Stimulated activated CD4-positive, alpha-beta T cell treated with anti-CD3 and anti-CD28 coated beads, Interleukin-12 subunit alpha, Interleukin-12 subunit beta, amount 100 ng/mL, for 4 hours (primary cell): ENCODE measurements around the gene RPL23.

Experiments
- DNase-seq: peaks from one replicate; pipeline ENCODE4 v3.0.0-alpha.2; 2020

Gene RPL23

DNA sequence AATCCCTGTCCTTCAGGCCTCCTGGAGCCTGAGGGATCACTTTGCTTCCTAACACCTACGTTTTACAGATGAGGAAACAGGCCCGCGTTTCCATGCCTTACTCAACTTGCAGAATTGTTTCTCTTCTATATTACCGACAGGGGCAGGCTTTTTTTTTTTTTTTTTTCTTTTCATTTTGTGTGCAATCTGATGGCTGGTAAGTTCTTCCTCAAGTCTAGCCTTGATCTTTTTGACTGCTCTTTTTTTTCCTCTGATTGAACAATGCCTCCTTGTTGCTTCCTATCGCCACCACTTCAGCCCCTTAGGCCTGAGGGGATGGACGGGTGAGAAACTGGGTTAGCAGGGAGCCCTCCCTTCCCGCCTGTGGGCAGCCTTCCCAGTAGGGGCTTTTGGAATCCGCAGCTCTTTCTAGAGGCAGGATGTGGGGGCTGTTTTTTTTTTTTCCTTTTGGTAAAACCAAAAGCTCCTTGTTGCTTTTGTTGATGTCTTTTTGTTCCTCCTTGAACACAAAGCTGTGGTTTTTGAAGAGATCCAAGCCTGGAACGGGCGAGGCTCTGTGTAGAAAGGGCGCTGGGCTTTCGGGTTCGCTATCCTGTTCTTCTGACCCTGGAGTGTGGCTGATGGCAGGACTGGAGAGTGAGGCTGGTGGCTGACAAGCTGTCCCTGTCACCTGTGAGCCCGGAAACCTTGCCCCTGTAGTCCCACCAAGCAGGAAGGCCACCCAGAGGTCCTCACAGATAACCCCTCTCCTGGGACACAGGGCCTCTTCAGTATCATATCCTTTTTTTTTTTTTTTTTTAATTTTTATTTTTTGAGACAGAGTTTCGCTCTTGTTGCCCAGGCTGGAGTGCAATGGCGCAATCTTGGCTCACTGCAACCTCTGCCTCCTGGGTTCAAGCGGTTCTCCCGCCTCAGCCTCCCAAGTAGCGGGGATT is 30.3 kb upstream of the RPL23 start:
- no peak for DNase-seq

DNA sequence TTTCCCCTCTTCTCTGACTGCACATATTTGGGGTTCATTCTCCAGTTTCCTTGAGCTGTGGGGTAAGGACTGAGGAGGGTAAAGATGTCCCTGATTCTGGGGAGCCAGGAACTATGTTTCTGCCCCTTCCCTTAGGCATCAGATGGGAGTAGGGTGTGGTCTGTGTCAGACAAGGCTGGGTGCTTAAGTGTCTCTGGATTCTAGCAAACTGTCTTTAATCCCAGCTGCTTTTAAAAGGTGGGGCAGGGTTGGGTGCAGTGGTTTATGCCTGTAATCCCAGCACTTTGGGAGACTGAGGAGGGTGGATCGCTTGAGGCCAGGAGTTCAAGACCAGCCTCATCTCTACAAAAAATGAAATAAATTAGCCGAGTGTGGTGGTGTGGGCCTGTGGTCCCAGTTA is 29.3 kb upstream of the RPL23 start:
- no peak for DNase-seq

DNA sequence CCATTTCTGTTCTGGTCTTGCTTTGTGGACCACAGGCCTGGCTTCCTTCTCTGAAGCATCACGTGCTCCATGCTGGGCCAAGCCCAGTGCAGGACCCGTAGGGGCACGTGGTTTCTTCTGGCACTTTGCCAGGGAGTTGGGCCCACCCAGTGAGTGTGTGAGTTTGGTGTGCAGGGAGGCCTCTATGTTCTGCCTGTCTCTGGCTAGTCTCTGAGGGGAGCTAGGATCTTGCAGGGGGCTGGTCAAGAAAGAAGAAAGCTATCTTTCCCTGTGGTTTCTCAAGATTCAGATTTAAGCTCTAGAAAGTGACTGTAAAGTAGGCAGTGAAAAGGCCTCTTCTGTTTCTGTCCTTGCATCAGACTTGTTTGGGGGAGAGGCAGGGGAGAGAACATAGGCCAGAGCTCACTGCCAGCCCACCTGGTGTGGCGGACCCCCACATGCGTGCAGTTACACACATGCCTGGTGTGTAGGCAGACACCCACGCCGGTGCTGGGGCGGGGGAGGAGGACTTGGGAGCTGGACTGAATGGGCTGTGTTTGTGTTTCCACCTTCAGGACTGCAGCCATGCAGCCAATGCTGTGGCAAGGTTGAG is 28.2 kb upstream of the RPL23 start:
- DNase-seq: no peak

DNA sequence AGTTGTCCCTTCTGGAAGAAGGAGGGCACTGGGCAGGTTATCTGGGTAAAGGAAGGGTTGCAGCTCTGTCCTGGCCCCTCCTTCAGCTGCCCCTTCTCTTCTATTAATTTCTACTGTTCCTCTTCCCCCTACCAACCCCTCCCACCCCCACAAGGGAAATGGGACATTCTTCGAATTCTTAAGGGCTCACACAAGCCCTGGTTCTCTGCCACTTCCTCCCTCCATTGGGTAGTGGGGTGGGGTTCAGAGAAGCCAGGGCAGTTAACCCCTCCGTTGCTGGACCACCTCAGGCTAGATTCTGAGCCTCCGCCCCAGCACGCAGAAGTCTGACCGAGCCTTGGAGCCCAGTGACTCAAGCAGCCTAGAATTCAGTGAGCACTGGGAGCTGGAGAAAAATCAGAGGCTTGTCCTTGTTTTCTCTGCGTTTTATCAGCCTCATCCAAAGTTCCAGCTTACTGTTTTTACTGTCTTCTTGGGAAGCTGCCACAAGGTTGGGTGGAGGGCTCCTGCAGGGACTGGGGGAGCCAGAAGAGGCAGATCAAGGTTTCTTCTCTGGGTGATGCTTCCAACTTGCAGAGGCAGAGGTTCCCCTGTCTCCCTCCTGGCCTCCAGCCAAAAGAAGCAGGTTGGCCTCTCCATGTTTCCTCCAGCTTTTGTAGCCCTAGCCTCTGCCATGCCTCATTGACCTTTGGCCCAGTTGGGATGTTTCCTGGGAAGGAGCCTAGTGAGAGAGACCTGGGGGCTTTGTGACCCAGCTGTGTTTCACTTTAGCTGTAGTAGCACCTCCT is 26.6 kb upstream of the RPL23 start:
- DNase-seq: no peak

DNA sequence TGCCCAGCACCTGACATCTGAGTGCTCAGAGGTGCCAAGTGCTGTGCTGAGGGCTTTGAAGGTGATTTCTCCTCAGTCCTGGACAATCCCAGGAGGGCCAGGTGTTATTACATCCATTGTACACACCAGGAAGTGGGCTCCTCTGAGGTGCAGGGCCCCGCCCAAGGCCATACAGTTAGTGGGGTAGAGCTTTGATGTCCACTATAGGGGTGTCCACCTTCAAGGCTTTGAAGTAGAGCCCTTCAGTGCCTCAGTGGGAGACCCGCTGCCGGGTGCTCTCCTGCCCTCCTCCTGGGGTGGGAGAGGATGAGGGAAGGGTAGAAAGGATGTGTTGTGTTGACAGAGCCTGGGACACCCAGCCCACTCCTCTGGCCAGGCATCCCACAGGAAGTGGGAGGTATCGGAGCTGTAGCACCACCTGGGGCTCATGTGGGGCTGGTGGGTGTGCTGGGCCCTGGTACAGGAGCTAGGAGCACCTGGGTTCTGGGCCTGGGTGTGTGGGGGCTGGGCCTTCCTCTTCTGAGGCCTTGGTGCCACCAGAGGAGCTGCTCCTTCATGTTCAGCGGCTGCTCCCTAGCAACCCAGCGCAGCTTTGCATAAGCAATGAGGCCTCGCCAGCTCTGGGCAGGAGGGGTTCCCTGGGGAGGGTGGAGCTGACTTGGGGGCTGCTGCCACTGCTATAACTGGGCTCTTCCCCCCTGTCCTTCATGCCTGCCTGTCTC is 23.8 kb upstream of the RPL23 start:
- no peak for DNase-seq

DNA sequence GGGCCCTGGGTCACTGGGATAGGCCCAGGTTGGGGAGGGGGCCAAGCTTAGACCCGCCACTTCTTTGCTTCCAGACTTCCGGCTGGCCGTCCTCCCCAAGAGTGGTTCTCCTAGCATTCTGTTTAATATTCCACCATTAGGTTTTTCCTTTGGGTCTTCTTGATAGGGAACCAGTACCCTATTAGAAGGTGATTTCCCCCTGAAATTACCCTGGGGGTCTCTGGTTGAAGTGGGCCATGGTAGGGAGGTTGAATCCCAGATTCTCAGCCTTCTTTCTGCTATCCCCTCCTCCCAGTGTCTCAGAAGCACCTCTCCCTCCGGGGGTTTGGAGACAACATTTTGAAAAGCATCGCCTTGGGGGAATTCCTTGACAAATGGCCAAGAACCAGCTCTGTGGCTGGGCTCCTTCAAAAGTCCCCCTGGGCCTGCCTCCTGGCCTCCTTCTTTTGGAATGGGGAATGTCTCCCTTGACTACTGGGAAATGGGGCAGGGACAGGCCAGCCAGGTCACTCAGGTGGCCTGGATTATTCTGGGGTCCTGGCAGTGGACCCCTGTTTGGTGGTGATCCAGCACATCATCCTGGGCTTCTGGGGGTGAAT is 22.1 kb upstream of the RPL23 start:
- DNase-seq: no peak

DNA sequence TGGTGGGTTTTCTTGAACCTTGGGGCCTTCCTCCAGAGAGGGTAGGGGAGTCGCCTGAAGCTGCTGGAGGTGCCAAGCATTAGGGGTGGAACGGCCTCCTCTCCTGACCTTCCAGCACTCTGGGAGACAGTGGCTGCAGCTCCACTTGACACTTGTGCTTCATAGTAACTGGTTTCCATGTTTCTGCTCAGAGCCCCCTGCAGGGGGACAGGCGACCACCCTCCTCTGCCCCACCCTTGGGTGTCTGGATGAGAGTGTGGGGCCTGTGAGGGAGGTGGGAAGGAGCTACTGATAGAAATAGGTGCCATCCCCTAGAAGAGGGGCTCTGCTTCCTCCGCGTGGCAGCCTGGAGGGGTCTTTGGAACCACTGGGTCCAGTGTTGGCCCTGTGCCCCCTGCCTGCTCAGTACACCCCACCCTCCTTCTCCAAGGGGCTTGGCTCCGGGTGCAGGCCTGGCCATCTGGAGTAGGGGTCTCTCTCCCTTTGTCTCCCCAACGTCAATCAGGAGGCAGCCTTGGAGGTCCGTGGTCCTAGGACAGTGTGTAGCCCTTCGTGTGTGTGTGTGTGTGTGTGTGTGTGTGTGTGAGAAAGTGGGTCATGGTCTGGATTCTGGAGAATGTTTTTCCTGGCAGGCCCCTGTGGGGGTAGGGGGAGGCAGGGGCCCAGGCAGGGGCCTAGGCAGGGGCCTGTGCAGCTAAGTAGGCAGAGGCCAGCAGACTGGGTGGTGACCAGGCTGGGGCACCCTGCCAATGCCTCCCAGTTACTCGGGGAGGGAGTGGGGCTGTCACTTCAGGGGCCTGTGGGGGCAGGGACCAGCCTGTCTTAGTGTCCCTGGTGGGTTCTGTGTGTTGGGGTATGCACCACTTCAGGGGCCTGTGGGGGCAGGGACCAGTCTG is 21.2 kb upstream of the RPL23 start:
- DNase-seq: no peak

DNA sequence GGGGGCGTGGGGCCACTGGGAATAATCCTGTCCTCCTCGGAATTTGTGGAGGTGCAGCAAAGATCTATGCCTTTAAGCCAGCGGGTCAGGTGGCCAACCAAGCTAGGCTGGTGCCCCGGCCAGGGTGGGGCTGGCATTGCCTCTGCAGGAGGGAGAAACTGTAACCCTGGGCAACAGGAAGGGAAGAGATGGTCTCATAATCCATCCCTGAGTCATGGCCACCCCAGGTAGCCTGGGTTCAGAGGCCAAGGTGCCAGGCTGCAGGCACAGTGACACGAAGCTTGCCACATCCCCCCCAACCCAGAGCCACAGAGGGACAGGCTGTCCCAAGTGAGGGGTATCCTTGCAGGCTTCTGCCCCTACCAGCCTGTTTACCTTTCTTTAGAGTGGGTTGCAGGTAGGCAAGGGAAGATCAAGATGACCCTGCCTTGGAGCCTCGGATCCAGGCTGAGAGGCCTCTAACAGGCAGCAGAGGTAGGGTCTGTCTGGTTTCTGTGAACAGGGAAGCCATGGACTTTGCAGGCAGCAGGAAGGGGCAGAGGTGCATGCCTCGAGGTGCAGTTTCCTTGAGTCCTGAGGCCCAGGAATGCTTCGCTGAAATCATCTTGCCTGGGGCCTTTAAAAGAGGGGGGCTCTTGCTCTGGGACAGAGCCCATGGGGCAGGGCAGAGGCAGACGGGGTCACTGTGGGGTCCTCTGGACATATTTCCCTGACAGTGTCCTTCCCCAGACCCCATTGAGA is 20.3 kb upstream of the RPL23 start:
- no peak for DNase-seq

DNA sequence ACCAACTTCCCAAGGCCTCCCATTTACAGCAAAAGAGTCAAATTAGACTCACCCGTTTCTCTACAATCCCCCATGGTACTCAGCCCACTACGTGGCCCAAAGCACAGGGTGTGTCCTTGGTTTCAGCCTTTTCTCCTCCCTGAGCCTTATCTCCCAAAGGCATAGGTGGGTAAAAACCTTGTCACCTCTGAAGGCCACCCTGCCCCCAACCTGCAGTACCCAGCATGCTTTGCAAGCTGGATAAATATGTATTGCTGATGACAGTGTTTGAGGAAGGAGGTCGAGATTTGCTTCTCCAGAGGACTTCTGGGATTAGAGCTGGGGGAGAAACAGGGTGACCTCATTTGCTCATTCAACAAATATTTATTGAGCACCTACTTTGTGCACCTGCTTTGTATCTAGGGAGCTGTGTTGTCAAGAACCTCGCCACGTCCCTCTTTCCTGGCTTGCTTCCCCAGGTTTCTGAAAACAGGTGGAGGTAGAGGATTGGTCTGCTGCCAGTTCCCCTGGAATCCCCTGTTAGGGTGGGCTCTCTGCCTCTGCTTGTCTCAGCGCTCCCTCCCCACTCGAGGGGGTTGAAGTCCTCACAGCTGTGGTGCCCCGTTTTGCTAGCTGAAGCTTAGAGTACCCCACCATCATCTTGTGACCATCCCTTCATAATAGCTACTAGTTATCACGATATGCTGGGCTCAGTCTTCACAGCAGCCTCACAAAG is 19.3 kb upstream of the RPL23 start:
- DNase-seq: no peak

DNA sequence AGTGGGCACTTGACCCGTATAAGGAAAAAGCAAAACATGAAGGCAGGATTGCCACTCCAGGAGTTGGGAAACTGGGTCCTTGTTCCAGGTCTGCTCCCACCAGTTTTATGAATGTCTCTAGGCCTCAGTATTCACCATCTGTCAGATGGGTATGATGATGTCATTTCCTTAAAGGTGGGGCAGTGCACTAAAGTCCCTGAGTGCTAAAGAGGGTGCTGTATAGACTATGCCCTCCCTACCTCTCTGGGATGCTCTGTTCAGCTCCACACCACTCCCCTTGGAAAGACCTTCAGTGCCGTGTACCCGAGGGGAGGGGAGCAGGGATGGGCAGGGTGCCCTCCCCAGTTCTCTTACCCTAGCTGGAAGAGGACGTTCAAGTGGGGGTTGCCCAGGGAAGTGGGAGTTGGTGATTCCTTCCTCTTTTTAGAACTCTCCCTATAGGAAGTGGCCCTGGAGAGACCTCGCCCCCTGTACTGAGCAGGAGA is 18.5 kb upstream of the RPL23 start:
- DNase-seq: no peak

DNA sequence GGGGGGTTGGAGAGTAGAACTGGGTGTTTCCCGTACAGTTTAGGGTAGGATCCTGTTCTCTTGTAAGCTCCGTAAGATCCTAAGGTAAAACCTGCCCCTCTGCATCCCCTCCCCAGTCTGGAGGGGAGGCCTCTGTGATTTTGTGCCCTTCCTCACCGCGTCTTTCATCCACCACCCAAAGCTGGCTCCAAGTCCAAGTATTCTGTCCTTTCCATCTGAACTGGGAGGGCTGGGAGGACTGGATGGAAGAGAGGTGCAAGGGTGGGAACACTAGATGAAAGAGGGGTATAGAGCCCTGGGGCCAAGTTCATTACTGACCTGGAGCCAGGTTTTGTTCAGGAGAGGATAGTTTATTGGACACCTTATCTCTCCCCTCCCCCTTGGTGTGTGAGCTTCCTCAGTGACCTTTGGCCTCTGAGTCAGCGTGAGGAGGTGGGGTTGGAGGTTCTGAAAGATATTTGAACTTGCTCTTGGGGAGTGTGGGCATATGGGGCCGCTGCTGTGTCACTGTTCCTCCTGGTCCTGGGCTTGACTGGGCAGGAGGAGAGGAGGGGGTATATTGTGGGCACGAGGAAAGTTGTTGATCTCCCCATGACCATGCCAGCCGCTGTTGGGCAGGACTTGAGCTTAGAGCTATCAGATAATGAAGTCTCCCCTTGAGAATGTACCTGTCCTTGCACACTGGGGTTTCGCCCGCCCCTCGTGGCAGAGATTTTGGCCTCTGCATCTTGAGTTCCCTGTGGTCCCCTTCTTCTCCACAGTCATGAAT is 17.9 kb upstream of the RPL23 start:
- peak; percentile 65 for DNase-seq

DNA sequence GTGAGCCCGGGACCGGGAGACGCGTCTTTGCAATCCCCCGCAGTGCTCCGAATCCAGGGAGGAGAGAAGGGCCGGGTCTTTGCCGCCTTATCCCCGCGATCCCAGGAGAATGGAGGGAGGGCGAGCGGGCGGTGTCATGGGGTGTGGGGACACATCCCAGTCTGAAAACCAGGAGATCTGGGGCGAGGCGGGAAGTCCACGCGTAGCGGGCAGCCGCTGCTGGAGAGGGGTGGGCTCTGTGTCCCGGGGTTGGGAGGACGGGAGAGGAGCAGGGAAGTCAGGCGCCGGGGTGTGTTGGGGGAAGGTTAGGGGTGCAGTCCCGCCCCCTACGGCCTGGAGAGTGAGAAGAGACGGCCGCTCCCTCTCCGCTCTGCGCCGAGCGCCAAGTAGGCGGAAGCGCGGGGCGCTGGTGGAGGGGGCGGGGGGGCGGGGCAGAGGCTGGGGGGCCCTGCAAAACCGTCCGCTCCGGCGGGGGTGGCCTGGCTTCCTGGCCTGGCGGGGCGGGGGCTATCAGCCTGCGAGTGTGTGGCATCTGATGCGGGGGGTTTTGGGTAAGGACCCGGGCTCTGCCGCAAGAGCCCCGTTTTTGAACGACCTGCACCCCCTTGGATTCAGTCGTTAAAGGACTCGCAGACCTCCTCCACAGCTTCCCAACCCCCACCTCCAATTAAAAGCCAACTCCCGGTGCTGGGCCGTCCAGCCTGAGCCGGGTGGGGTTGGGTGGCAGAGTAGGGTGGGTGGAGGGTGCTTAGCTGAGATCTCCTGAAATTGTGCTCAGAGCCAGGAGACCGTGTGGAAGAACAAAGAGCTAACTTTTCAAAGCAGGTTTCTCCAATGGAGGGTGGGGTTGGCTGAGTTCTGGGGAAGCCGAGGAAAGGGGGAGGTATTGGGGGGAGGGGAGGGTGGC is 17.0 kb upstream of the RPL23 start:
- peak; percentile 63 for DNase-seq

DNA sequence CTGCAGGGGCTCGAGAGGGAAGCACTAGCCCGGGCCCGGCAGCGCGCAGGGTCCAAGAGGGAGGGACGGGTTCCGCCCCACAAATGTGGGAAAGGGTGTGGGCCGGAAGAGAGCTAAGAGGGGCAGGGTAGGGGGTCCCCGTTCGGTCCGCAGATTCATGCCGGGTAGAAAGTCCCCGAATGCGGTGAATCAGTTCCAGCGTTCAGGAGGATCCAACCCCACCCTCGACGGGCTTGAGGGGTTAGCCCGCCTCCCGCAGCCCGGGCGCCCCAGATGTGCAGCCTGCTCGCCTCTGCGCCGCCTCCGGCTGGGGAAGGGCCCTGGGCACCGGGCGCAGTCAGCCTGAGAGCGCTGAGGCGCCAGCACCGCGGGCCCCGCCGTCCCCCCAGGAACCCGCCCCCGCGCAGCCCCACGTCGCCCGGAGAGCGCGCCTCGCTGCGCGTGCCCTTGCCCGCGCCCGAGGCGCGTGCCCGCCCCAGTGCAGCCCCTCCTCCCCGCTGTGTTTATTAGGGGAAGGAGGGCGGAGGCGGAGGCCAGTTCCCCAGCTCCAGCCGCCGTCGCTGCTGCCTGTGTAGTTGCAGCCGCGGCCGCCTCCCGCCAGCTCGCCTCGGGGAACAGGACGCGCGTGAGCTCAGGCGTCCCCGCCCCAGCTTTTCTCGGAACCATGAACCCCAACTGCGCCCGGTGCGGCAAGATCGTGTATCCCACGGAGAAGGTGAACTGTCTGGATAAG is 16.2 kb upstream of the RPL23 start, which contains the start of gene LASP1:
Gene LASP1, plus strand, starts transcription at position 533 of the 733 bp plus-strand sequence. Its CDS starts 132 bp downstream, at position 665.
- peak; percentile 82 for DNase-seq

DNA sequence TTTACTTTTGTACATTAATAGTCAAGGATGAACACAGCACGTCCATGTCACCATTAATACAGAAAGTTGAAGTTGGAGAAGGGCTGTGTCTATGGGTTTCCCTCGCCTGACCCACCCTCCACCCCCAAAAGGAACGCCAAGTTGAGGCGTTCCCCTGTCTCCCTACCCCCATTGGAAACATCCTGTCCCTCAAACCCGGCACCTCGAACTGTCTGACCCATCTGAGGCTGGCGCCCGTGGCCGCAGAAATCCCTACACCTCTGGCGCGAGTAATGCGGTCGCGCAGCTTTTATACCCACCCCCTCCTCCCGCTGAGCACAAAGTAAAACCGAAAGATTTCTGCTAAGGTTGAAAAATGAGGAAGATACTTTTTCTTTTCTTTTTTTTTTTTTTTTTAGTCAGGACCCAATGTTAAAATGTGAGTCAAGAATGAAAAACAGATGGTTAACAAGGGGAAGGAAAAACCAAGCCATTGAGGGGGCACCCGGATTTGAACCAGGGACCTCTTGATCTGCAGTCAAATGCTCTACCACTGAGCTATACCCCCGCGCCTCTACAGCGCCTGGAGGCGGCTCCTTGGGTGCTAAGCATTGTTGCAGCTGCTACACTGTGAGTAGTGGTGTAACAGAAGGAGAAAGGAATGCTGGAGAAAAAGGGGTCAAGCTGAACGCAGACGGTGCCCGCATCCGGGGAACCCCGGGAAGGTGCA is 15.4 kb upstream of the RPL23 start:
- peak; percentile 92 for DNase-seq

DNA sequence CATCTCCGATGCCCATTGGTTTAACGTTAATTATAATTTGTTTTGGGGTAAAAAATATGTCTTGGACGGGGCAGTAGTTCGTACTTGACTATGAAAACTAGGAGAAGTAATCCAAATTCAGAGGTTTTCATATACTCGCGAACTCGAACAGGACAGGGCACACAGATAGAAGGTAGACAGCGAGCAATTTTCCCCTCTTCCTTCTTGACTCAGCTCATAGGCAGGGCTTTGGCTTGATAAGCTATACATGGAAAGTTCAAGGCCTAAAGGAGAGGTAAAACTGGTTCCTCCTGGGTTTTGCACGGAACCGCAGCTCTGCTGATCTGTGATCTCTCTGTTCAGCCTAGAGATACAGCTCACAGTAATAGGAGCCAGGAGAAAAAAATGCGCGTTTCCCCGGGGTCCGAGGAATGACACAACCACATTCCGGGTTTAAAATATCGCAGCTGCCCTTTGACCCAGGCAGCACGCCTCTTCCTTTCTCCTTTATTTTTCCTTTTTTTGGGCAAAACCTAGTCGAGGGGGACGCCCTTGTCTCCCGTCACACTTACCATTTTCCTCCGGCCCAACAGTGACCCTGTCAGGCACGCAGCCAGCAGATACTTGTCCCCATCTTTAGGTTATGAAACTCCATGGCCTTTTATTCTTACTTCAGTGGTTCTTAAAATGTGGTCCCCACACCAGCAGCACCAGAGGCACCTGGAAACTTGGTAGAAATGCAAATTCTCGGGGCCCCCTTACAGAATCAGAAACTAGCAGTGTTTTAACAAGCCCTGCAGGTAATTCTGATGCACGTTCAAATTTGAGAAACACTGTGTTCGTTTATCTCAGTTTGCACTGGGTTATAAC is 14.7 kb upstream of the RPL23 start:
- no peak for DNase-seq
